ENCODE results near the gene SMIM41.

GRCh38 chr12:52052468-52053186 is 26.9 kb upstream of the SMIM41 start:
- no peak for TF ChIP-seq CTCF (IDR thresholded peaks at IDR 0.05)
- TF ChIP-seq POLR2A (IDR thresholded peaks at IDR 0.05), result peak; percentile 16 to 46
